ENCODE results near the gene STPG3.

GRCh38 chr9:137265496-137266161, 14.5 kb downstream of the STPG3 start:
- no peak for TF ChIP-seq TAF1 (IDR thresholded peaks at IDR 0.05; ENCODE audit: control insufficient read depth, extremely low read depth, insufficient read depth, low read length, severe bottlenecking)
- no peak for TF ChIP-seq PCBP2 (IDR thresholded peaks at IDR 0.05; ENCODE audit: low read depth, low read length, poor library complexity, severe bottlenecking)
